Neural crest cell (in vitro differentiated cells): ENCODE data around the gene ASB1. TPM values are rescaled to one million over a fixed set of nuclear protein-coding genes. Genes with fewer than 3 reads are reported as not detected.
A peak's percentile ranks its signal among the peaks of the same experiment; 100 is the strongest.

Experiments
- DNase-seq: peaks from one replicate; pipeline ENCODE4 v3.0.0; 2021; ENCODE audit warnings: low read depth, mixed read lengths, low spot score
- H3K27ac Mint-ChIP-seq: one replicate; pipeline ENCODE4 v1.8.0; 2021; ENCODE audit warnings: mild to moderate bottlenecking, mixed read lengths; ENCODE audit not compliant: unreplicated experiment
- H3K27me3 Mint-ChIP-seq: 2 replicates; pipeline ENCODE4 v1.8.0; 2021; ENCODE audit warnings: low read depth, mild to moderate bottlenecking, mixed read lengths
- H3K36me3 Mint-ChIP-seq: 2 replicates; pipeline ENCODE4 v1.8.0; 2021; ENCODE audit warnings: low read depth, mild to moderate bottlenecking, mixed read lengths
- H3K4me1 Mint-ChIP-seq: 2 replicates; pipeline ENCODE4 v1.8.0; 2021; ENCODE audit warnings: mixed read lengths
- H3K4me3 Mint-ChIP-seq: one replicate; pipeline ENCODE4 v1.8.0; 2021; ENCODE audit warnings: mild to moderate bottlenecking, mixed read lengths
- H3K9me3 Mint-ChIP-seq: 2 replicates; pipeline ENCODE4 v1.8.0; 2021; ENCODE audit warnings: mixed read lengths
- total RNA-seq: library from RNA; stranded (reverse); gene quantifications from 2 replicates; pipeline ENCODE4 v1.2.1, GENCODE V29; 2021
- TF ChIP-seq, protein P1 (sequence below): fragments of 200-600 bp; sonication (generic); conservative IDR thresholded peaks from 2 replicates; pipeline ENCODE4 v1.5.0; 2021; ENCODE audit warnings: antibody characterized with exemption, mild to moderate bottlenecking

The ASB1 gene
- total RNA-seq, 1 donor from 2014 or later, result 37.5 TPM

DNA sequence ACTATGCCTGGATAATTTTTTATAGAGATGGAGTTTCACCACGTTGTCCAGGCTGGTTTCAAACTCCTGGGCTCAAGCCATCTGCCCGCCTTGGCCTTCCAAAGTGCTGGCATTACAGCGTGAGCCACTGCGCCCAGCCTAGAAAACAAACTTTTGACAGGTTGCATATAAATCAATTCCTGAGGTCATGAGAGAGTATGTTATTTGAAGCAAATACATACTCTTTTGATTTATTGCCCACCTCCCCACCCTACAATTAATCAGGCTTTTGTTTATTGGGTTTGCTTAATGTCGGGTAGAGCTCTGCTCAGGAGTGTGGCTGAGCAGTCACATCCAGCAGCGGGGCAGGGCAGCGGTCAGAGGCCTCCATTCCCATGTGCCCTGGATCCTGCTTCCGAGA, 37.9 kb upstream of the ASB1 start:
- no peak for DNase-seq
- no peaks in the 10 kb centered on the region for H3K27me3 Mint-ChIP-seq
- peaks cover 4% of the 10 kb centered on the region for H3K36me3 Mint-ChIP-seq
- no peak overlapping the region for H3K27ac Mint-ChIP-seq
- peaks cover 4% of the 10 kb centered on the region for H3K9me3 Mint-ChIP-seq
- TF ChIP-seq, protein P1, sequence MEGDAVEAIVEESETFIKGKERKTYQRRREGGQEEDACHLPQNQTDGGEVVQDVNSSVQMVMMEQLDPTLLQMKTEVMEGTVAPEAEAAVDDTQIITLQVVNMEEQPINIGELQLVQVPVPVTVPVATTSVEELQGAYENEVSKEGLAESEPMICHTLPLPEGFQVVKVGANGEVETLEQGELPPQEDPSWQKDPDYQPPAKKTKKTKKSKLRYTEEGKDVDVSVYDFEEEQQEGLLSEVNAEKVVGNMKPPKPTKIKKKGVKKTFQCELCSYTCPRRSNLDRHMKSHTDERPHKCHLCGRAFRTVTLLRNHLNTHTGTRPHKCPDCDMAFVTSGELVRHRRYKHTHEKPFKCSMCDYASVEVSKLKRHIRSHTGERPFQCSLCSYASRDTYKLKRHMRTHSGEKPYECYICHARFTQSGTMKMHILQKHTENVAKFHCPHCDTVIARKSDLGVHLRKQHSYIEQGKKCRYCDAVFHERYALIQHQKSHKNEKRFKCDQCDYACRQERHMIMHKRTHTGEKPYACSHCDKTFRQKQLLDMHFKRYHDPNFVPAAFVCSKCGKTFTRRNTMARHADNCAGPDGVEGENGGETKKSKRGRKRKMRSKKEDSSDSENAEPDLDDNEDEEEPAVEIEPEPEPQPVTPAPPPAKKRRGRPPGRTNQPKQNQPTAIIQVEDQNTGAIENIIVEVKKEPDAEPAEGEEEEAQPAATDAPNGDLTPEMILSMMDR, result no peak
- H3K4me1 Mint-ChIP-seq, result peaks cover 4% of the 10 kb centered on the region
- no peak overlapping the region for H3K4me3 Mint-ChIP-seq

- Mint-ChIP-seq H3K27ac (no peak overlapping the region), H3K9me3 (no peaks in the 10 kb centered on the region), H3K27me3 (no peaks in the 10 kb centered on the region), H3K4me1 (peaks cover 4% of the 10 kb centered on the region), H3K4me3 (no peak overlapping the region), H3K36me3 (no peaks in the 10 kb centered on the region)
- TF ChIP-seq, protein P1, result no peak
- DNase-seq, result no peak
Measured at GRCh38 chr2:238389988-238390589, 36.6 kb upstream of the ASB1 start.

DNA sequence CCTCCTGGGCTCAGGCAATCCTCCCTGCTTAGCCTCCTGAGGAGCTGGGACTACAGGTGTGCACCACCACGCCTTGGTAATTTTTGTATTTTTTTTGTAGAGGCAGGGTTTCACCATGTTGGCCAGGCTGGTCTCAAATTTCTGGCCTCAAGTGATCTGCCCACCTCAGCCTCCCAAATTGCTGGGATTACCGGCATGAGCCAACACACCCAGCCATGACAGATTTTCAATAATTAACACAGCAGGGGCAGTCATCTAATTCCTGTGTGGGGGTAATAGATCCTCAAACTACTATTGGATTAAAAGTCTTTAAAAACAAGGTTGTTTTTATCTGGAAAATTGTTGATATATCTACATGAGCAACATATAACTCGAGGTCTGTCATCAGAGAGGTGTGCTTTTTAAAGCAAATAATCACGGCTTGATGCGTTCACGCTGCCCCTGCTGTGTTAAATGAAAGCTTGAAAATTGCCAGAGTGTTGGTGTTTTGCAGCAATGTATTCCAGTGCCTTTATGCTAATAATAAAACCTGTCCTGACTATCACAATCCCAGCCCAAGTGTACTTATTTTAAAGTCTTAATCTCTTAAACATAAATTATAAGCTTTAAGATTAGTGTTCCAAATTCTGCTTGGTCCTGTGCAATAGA, 35.6 kb upstream of the ASB1 start:
- Mint-ChIP-seq H3K27me3 (no peaks in the 10 kb centered on the region), H3K27ac (no peak overlapping the region), H3K4me1 (peaks cover 4% of the 10 kb centered on the region), H3K4me3 (no peak overlapping the region), H3K9me3 (no peaks in the 10 kb centered on the region), H3K36me3 (no peaks in the 10 kb centered on the region)
- DNase-seq, result no peak
- TF ChIP-seq, protein P1, result no peak

GRCh38 chr2:238396663-238397062, 30.1 kb upstream of the ASB1 start:
- TF ChIP-seq, protein P1, result no peak
- Mint-ChIP-seq H3K9me3 (no peaks in the 10 kb centered on the region), H3K4me3 (no peak overlapping the region), H3K36me3 (peaks cover 3% of the 10 kb centered on the region), H3K27ac (peak overlapping the region; percentile 12), H3K4me1 (peaks cover 15% of the 10 kb centered on the region), H3K27me3 (no peaks in the 10 kb centered on the region)
- no peak for DNase-seq

DNA sequence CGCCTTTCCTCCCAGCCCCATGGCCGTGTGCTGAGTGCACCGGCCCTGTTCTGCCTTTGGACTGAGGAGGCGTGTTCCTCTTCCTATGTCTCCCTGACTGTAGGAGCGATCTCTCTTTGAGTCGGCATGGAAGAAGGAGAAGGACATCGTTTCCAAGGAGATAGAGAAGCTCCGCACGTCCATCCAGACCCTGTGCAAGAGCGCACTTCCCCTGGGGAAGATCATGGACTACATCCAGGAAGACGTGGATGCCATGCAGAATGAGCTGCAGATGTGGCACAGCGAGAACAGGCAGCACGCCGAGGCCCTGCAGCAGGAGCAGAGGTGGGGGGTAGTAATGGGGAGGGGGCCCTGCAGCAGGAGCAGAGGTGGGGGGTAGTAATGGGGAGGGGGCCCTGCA, 29.4 kb upstream of the ASB1 start:
- H3K27ac Mint-ChIP-seq, result no peak overlapping the region
- H3K9me3 Mint-ChIP-seq, result no peaks in the 10 kb centered on the region

More for the DNA sequence above, 29.4 kb upstream of the ASB1 start:
- H3K27me3 Mint-ChIP-seq, result no peaks in the 10 kb centered on the region
- H3K36me3 Mint-ChIP-seq, result peaks cover 5% of the 10 kb centered on the region
- H3K4me3 Mint-ChIP-seq, result no peak overlapping the region
- H3K4me1 Mint-ChIP-seq, result peaks cover 15% of the 10 kb centered on the region
- TF ChIP-seq, protein P1, result no peak
- no peak for DNase-seq
